ENCODE results near the gene MPEG1. TPM values are rescaled to one million over a fixed set of nuclear protein-coding genes. Genes with fewer than 3 reads are reported as not detected.
A peak's percentile ranks its signal among the peaks of the same experiment; 100 is the strongest.

Gene MPEG1
- polyA plus RNA-seq, 3 donors, result 5.9 to 8.3 (median 7.7) TPM

DNA sequence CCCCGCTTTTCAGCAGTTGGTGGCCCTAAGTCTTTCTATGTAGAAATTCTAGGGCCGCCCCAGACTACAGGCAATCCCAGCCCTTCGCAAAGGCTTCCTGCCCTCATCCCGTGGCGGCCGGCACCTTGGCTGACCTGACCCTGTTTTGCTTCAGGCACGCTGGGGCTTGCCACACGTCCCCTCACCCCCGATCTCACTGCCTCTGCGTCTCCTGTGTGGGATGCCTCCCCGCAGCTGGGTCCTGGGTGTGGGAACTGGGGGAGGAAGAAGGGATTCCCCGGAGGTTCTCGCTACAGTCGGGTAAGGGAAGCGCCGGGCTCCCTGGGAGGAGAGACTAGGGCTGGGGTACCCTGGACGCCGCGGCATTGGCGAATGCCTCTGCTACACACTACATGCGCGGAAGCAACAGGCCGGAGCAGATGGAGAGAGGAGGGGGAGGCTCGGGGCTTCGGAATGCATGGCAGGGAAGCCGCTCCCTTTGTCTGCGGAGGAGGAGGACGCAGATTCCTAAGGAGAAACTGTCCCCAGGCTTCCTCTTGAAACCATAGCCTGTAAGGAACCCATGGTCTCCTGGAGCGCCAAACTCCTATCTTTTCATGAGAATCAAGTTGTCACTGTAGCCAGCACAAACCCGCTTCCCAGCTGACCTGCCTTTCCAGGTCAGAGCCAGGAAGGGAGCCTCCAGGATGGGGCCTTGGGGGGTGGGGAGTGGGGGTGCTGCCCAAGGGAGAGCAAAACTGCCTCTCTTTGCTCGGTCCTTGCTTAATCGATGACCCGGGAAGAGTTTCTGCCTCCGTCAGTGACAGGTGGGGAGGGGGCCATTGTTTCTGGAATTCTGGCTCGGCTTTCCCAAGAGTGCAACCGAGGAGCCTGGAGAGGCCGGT is 39.4 kb downstream of the MPEG1 start:
- peak; percentile 74 for DNase-seq

DNA sequence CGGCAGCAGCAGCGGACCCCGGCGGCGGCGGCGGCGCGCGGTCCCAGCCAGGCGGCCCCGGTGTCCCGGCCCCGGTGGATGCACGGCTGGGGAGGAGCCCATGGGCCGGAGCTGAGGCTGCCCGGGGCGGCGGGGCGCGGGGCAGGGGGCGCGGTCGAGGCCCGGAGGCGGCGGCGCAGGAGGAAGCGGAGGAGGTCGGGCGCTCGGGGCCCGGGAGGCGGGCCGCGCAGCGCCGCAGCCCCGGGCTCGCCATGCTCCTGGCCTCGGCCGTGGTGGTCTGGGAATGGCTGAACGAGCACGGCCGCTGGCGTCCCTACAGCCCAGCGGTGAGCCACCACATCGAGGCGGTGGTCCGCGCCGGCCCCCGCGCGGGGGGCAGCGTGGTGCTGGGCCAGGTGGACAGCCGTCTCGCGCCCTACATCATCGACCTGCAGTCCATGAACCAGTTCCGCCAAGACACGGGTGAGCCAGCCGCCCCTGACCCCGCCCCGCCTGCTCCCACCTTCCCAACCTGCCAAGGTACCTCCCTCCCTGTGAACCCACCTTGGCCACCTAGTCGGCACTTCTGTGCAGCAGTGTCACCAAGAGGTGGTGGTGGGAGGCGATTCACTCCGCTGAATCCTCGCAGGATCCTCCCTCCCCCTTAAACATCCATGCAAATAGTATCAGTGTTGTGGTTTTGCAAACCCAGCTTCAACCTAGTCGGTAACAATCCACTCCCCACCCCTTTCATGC is 40.2 kb downstream of the MPEG1 start:
- peak; percentile 34 for DNase-seq

DNA sequence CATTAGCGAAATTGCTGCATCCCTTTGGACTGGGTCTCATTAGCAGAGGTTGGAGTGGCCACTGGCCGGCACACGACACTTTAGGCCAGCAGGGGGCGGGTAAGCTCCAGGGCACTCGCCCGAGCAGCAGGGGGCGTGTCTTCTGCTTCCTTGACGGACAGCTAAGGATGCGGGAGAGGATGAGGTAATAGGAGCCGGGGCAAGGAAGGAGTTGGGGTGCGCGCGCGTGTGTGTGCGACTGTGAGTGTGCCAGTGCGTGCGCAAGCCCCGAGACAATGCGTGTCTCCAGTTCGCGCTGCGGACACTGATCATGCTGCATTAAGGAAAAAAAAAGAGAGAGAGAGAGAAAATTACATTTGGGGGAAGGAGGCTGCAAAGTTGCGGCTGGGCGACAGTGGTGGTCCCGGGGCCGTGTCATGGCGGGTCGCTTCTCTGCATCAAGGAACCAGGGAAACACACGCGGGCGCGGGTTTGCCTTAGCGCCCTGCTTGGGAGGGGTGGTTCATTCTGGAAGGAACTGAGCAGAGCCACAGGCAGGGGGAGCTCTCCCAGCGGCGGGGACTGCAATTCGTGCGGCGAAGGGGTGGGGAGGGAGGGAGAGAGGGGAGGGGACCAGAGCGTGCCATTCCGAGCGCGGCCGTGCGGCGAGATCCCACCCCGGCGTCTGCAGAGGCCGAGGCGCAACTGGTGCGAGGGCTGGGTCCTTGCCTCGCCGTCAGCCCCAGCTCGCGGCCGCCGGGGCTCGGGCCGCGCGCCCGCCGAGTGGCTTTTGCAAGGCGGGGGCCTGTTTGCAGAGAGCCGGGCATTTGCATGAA is 41.0 kb downstream of the MPEG1 start, which contains the start of gene DTX4:
Gene DTX4 (plus strand): TSS at position 625 of the 815 bp plus-strand sequence. CDS start 464 bp downstream, outside the sequence.
- DNase-seq, result peak; percentile 92

DNA sequence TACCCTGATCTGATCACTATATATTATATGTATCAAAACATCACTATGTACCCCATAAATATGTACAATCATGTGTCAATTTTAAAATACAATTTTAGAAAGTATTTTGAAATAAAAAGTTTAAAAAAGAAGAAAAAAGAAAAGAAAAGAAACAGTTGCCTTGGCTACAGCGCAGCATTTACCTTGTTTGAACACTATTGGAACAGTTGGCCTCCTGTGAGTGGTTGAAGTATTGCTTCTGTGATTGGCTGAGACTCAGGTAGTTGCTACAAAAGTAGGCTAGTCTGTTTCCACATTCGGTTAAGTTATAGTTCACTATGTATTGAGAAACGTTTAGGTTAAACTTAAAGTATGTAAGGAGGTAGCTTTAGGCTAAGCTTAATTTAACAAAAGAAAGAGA is 48.7 kb downstream of the MPEG1 start:
- no peak for DNase-seq

Other genes with a start within 250 kb of the MPEG1 start
- under 1 TPM in 2 of 3 donors, not detected in 1; 0.10 to 0.34 TPM for gene GLYATL1B, start 126.6 kb downstream of the MPEG1 start, polyA plus RNA-seq (ENCODE audit: insufficient read length in 3 of 3)
- 10 to 100 TPM; 10.3 to 14.2 (median 12.1) TPM for gene FAM111B, start 105.7 kb downstream of the MPEG1 start, polyA plus RNA-seq (ENCODE audit: insufficient read length in 3 of 3)
- gene FAM111A, start 70.1 kb downstream of the MPEG1 start, polyA plus RNA-seq (ENCODE audit: insufficient read length in 3 of 3), result 10 to 100 TPM; 43.6 to 86.0 (median 83.1) TPM
- gene DTX4, start 40.8 kb downstream of the MPEG1 start, polyA plus RNA-seq (ENCODE audit: insufficient read length in 3 of 3), result 10 to 100 TPM; 52.9 to 66.2 (median 53.9) TPM
- gene OR5AN1, start 146.0 kb upstream of the MPEG1 start, polyA plus RNA-seq (ENCODE audit: insufficient read length in 3 of 3), result under 1 TPM in 1 of 3 donors, not detected in 2; 0.01 TPM
- under 1 TPM in 2 of 3 donors, not detected in 1; 0.01 to 0.04 TPM for gene OR5A2, start 213.5 kb upstream of the MPEG1 start, polyA plus RNA-seq (ENCODE audit: insufficient read length in 3 of 3)
- under 1 TPM in 2 of 3 donors, not detected in 1; 0.01 to 0.07 TPM for gene OR5A1, start 223.5 kb upstream of the MPEG1 start, polyA plus RNA-seq (ENCODE audit: insufficient read length in 3 of 3)
- not detected for gene OR4D6, start 244.0 kb upstream of the MPEG1 start, polyA plus RNA-seq (ENCODE audit: insufficient read length in 3 of 3)